Renal pelvis (tissue), 4 donors: ENCODE results near the gene AP2B1. TPM values are rescaled to one million over a fixed set of nuclear protein-coding genes. Genes with fewer than 3 reads are reported as not detected.
A peak's percentile ranks its signal among the peaks of the same experiment; 100 is the strongest.

Experiments
- DNase-seq: peaks from one replicate; pipeline ENCODE4 v3.0.0-alpha.2; 2013
- polyA plus RNA-seq, 3 donors: library from polyadenylated mRNA; unstranded; fragments of 120-200 nt; gene quantifications; one replicate each; pipeline ENCODE4 v1.2.1, GENCODE V29; 2013; ENCODE audit not compliant: insufficient read length in 3 of 3

The AP2B1 gene
- polyA plus RNA-seq, 3 donors = 120 to 137 (median 127) TPM

DNA sequence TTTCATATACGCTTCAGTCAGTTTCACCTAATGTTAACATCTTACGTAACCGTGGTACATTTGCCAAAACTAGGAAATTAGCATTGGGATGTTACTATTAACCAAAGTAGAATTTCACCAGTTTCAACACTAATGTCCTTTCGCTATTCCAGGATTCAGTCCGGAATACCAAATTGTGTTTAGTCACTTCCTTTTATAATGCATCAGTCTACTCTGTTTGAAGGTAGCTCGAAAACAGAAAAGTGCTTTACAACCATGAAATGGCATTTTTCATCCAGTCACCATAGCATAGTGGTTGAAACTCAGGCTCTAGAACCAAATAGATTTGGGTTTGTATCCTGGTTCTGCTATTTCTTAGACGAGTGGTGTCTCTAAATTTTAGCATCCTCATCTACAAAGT is 29.4 kb downstream of the AP2B1 start:
- DNase-seq = no peak

DNA sequence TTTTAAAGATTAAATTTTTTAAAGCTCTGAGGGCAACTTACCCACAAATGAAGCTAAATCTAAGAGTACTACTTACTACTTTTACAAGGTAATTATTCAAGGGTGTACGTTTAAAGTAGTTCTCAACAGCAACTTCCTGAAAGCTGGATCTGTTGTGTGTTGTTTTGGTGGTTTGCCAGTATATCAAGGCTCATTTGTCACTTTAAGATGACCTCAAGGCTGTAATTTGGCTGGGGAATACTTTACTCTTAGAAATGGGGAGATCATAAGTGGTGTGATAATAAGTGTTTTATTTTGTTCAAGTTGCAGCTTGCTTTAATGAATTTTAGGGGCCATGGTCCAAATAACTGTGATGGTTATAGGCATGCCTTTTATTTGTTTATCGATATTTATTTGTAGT is 30.4 kb downstream of the AP2B1 start:
- no peak for DNase-seq

DNA sequence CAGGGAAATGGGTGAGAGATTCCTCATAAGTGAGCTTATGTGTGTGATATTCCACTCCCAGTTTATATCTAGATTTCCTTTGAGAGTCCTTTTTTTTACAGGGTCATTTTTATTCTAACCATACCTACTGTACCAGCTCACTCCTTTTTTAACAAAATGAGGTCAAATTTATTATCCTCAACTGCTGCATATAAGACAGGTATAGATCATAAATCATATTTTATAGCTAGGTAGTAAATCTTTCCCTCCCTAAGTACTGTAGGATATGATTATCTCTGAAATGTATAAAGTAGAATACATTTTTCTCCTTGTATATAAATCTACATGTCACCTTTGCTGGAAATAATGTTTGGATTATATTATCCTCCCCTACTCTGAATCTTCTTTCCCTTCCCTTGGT is 31.5 kb downstream of the AP2B1 start:
- no peak for DNase-seq

DNA sequence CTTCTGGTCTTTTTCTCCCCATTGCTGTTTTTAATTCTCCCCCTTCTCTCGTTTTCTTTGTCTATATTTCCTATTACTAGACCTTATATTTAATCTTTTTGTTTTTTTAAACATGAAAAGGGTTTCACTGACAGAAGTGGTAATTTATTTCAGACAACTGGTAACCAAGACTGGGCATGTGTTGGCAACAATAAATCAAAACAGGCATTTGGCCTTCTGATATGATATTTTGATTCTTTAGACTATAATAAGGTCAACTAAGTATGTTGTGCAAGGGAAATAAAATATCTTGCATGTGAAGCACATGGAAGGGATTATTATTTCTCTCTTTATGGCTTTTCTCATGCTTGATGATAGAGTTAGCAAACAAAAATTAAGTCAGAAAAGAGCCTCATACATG is 34.6 kb downstream of the AP2B1 start:
- no peak for DNase-seq

DNA sequence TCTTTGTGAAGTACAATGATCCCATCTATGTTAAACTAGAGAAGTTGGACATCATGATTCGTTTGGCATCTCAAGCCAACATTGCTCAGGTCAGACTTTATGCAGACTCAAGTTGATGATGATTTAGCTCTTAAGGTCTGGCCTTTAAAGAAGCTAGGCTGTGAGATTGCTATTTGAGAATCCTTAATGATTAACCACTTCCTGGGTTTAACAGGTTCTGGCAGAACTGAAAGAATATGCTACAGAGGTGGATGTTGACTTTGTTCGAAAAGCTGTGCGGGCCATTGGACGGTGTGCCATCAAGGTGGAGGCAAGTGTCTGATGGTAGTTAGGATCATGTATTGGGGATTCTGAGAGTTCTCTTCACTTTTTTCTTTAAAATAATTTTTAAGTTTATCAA is 40.3 kb downstream of the AP2B1 start:
- DNase-seq = peak; percentile 7

DNA sequence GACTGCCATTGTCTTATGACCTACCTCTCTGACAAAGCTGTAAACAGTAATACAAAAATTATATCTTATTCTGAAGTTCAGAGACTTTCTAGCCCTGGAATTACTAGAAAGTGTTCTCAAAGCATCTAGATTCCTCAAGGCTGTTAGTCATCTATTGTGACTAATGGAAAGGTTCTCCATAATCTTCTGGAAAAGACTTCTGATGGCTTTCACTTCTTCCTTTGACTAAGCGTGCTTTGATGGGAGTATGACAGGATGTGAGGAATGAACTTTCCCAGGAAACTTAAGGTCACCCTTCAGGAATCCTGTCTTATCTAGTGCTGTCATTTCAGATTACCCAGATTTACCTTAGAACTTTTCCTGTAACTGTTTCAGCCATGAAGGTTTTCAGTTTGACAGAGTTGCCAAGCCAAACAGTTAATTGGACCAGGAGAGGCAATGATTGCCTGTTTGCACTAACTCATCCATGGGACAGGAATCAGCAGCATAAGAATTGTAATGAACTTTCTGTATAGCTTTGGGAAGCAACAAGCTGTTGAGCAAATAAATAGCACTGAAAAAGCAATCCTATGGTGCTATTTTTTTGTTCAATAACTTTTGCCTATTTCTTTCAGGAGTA is 43.5 kb downstream of the AP2B1 start:
- no peak for DNase-seq

DNA sequence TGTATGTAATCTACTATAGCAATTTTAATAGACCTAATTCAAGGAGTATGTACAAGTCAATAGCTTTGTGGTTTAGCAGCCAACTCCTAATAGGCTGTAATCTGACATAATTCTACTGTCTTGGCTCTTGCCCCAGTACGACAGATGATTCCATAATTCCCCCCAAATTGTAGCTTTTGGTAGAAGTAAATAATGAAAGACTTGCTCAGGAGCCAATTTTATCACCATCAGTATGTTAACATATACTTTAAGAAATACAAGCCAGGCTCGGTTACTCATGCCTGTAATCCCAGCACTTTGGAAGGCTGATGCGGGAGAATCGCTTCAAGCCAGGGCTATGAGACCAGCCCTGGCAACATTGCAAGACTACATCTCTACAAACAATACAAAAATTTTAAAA is 53.9 kb downstream of the AP2B1 start:
- no peak for DNase-seq

DNA sequence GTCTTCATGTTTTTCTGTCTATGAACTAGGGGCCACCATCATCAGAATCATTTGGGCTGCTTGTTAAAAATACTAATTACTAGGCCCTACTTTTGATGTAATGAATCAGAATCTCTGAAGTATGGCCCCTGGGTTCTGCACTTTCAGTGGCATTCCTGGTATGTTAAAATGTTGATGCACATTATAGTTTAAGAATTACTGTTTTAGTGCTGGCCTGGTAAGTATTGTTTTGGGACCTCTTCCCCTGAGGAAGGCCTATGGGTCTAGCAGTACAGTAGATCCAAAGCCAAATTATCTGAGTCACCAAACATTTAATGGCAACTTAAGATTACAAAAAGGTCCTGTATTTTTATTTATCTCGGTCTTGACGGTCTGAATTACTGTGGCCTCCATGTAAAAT is 58.8 kb downstream of the AP2B1 start:
- DNase-seq = no peak

DNA sequence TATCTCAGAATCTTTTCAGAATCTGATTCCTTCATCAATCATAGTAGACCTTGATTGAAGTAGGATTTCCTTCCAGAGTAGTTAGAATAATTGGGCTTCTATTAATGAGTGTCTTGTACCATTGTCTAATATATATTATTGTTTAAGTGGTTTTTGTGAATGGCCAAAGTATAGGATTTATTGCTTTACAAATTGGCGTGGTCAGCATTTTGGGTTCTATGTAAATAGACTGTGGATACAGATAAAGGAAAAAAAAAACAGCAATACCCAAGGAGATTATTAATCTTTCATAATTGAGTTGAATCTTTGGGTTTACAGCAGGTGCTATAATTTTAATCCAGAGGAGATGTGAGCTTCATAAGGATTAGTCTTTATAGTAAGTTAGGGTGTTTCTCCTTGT is 64.3 kb downstream of the AP2B1 start:
- no peak for DNase-seq

DNA sequence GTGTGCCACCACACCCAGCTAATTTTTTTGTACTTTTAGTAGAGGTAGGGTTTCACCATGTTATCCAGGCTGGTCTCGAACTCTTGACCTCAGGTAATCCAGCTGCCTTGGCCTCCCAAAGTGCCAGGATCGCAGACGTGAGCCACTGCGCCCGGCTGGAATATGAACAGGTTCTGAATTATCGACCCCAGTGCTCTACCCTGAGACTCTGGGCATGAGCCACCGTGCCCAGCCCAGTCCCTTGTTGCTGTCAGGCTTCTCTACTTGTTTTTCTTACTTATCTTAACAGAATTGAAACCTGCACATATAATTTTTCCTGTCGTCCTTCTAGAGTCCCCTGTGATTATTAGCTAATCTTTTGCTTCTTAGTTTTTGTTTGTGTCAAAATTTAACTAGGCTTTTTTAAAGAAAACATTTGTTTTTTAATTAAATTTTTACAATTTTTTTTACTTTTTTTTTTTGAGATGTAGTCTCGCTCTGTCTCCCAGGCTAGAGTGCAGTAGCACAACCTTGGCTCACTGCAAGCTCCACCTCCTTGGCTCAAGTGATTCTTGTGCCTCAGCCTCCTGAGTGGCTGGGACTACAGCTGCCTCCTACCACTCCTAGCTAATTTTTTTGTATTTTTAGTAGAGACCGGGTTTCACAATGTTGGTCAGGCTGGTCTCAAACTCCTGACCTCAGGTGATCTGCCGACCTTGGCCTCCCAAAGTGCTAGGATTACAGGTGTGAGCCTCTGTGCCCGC is 66.7 kb downstream of the AP2B1 start:
- no peak for DNase-seq

DNA sequence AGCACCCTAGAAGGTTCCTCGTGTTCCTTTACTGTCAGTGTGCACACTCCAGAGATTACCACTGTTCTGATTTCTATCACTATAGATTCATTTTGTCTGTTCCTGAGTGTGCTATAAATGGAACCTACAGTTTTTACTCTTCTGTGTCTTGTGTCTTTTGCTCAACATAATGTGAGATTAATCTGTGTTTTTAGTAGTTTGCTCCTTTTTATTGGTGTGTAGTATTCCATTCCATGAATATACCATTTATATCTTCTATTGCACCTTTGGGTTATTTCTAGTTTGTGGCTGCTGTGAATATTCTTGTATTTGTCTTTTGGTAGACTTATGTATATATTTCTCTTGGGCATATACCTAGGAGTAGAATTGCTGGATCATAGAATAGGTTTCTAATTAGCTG is 68.2 kb downstream of the AP2B1 start:
- no peak for DNase-seq

DNA sequence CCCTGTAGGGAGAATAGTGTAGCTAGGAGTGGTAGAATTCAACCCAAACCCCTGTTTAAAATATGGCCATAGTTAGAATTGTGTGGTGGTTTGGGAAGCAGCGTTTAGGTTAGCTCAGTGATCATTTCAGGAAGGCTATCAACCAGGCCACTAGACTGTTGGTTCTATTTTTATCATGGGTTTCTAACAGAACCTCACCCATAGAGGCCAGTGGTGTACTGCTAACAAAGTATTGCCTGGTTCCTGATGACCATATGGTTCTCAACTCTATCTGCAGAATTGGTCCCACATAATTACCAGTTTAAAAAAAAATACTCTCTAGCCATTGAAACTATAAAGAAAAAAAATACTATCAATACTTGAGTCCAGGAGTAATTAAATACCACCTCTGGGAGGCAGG is 73.8 kb downstream of the AP2B1 start:
- no peak for DNase-seq

DNA sequence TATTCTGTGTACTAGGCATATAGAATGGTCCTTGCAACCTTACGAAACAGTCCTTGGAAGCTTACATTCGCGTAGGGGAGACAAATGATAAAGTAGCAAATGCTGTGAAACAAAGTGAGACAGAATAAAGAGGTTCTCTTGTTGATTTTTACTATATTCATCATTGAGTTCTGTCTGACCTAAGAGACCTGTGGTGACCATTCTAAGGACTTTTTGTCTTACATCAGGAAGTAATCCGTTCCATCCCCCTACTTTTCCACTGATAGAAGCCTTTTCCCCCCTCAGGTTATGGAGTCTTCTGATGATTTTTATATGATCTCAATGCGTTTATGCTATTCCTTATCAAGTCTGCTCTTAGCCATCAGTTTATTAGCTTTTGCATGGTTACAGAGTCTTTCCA is 77.6 kb downstream of the AP2B1 start:
- no peak for DNase-seq

DNA sequence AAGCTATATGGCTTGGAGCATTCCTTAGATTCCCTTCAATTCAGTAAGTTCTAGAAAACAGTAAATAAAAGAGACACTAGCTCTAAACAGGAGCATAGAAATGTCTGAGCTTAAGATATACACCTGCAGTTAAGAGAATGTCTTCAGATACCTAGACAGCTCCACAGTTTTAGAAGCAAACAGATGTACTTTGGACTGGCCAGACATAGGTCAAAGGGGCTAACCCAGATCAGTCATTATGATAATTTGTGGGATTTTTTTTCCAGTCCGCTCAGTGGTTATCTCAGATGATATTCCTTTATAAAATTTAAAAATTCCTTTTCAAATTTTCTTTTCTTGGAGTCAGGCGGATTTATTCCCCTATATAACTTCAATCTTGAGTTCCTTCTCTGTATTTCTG is 78.5 kb downstream of the AP2B1 start:
- DNase-seq = no peak

DNA sequence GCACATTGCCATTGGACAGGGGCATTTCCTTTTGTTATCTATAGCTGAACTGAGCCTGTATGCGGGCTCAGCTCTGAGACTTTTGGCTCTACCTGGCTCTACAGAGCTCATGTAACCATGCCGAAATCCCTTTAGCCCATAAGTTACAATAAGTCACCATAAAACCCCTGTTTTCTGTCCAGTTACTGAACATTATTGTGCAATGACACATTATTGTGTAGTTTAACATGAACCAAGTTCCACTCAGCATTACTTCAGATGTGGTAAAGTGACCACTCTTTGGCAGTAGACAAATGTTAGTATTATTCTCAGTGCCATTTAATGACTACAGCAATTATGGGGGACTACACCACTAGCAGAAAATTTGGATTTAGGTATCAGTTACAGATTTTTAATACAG is 78.9 kb downstream of the AP2B1 start:
- DNase-seq = no peak

DNA sequence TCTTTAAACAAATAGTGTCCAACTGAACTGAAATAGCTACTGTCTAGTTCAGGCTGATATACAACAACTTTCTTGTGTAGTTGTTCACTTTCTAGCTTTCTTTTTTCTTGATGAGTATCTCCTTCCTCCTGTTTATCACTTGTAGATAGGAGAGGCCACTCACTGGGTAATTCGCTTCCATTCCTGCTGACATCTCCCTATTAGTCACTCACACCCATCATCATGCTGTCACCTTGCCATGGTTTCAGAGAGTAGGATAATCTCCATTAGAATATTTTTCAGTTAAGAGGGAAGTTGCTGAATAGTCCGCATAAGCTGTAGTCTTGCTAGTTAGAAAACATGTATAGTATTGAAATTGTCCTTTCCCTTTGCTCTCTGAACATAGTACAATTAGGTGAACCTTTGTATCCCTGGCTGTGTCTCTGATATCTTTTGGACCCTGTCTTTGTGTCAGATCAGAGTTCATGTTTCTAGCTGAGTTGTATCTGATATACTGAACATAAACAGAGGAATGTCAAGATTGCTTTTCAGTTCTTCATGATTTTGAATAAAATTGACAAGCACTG is 79.9 kb downstream of the AP2B1 start:
- DNase-seq = no peak

DNA sequence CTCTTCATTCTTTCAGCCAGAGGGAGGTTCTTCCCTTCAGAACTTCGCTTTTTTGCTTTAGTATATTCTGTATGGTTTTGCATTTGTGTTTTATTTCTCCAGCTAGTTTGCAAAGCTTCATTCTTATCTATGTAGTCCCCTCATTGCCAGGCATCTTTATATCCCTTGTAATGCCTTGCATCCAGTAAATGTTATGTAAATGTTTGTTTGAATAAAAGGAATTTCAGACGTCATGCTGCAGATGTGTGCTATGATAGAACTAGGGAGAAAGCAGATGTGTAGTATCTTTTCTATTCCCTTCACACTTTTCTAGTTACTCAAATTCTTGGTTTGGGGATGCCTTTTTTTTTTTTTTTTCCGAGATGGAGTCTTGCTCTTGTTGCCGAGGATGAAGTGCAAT is 81.7 kb downstream of the AP2B1 start:
- DNase-seq = no peak

DNA sequence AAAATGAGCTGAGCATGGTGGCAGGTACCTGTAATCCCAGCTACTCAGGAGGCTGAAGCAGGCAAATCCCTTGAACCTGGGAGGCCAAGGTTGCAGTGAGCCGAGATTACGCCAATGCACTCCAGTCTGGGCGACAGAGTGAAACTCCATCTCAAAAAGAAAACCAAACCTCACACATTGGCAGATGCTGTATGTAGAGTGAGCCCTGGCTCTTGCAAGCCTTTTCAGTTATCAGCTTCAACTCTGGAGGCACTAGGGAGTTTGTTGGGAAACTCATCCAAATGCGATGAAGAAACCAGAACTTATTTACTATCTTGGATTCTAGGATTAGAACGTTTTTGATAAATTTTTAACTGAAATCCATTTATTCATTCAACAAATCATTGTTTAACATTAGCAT is 87.4 kb downstream of the AP2B1 start:
- DNase-seq = no peak

DNA sequence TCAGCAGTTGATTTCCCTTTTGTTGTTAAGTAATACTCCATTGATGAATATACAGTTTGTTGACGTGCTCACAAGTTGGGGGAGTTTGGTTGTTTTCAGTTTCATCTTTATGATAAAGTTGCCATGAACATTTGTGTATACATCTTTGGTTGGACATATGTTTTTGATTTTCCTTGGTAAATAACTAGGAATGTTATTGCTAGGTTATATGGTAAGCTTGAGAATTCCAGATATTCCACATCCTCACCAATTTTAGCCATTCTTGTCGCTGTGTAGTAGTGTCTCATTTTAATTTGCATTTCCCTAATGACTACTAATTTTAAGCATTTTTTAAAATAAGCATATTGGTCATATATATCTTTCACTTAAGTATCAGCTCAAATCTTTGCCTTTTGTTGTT is 89.3 kb downstream of the AP2B1 start:
- no peak for DNase-seq

DNA sequence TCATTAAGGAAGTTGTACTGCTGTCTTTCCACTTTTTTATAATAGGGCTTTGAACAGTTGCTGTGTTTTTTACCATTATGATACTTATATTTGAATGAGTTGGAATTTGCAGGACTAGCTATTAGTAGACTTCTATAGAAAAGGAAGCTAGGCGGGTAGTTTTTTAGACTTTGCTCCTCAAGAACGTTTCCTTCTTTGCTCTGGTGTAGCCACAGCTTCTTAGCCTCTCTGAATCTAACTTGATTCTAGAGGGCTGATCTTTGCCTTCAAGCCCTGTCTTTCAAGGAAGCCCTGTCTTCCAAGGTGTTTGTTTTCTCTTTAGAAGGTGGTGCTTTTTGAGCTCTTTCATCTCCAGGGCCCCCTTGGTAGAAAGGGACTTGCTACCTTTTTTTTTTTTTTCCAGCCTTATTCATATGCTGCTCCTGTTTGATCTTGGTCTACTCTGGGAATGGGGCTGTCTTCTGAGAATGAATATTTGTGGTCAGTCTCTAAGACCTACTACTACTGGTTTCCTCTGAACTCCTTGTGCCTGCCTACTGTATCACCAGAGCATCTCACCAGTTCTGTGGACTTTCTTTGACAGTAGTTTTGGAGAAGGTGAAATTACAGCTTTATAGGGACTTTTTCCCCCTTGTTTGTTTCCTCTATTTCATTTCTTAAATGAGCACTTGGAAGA is 92.0 kb downstream of the AP2B1 start:
- no peak for DNase-seq

DNA sequence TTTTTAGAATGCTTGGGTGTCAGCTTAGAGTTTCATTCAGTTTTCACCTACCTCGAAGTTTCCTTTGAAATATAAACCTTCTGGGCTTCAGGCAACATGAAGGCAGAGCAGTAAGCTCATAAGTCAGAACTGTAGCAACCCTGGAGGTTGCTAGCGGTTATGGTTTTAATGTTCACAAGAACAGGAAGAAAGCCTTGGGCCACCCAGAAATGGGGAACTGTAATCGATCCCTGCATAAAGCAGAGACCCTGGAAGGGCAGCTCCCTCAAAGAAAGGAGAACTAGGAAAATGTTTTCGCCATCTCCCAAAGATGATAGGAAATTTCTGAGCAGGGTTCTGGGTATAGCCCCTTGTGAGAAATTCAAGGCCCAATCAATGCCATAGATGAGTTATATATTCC is 96.5 kb downstream of the AP2B1 start:
- no peak for DNase-seq

DNA sequence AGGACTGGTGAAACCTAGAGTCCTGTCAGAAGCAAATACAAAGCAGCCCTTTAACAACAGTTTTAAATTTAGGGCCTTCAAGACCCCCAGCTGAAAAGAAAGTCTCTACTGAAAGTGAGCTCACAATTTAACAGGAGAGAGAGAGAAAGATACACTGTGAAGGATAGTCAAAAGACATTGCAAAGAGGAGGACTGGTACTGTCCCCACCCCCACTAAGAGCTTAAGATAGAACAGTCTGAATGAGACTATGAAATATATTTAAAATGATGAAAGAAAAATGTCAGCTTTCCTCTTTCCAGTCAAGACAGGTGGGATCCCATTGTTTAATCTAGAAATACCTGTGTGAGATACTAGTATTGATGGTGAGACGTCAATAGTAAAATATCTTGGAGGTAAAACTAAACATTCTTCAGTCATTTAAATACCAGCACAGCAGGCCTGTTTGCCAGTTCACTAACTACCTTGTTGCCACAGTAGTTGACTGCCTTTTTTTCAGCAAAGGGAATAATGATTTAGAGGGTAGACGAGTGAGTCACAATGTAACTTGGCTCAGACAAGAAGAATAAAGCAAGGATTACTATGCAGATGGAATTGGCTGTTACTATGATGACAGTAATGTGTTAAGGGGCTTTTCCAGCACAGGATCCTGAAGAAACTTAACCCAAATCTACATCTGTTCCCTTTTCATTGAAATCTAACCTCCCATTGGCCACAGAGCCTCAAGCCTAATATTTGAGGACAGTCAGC is 97.1 kb downstream of the AP2B1 start:
- DNase-seq = no peak
